GM18858 (cell line): Measurements from ENCODE around the gene RPL18.
"Not testable (repeated sequence)": the region's sequence is repeated elsewhere in the genome, so short reads cannot be mapped to it uniquely, and the experiment has no call there.

ENCODE experiments used
- ATAC-seq: cut with Tn5 transposase; IDR thresholded peaks from one replicate; pipeline ENCODE4 v1.9.1; 2021; ENCODE audit not compliant: unreplicated experiment

RPL18 gene

GRCh38 chr19:48618916-48619691 lies at the start of gene RPL18, which contains the start of gene SPHK2:
Gene RPL18, minus strand, starts transcription at chr19:48619178. Its CDS starts 35 bp downstream, at chr19:48619143.
Gene SPHK2, plus strand, starts transcription at chr19:48619506. Its CDS starts 1,009 bp downstream, at chr19:48620515.
- peak; percentile 76 for ATAC-seq

GRCh38 chr19:48668761-48669160 lies 49.8 kb upstream of the RPL18 start:
- no peak for ATAC-seq

DNA sequence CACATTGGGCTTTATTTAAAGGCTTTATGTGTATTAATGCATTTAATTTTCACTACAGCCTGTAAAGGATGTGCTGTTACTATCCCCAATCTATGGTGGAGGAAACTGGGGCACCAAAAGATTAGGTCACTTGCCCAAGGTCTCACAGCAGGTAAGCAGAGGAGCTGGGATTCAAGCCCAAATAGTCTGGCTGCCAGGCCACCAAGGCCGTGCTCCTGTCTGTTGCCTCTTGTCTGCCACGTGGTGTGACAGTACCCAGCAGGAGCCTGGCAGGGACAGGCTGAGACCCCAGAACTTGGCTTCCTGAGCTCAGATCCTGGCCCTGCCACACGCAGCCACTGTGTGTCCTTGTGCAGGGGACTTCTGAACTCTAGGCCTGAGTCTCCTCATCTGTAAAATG lies 49.4 kb upstream of the RPL18 start:
- no peak for ATAC-seq

- ATAC-seq, result no peak
These were observed 46.8 kb upstream of the RPL18 start for GRCh38 chr19:48665786-48666185.

- no peak for ATAC-seq
These were observed 45.5 kb upstream of the RPL18 start for GRCh38 chr19:48664476-48664875.

- no peak for ATAC-seq
These were observed 44.7 kb upstream of the RPL18 start for GRCh38 chr19:48663667-48664066.

- no peak for ATAC-seq
These were observed 42.7 kb upstream of the RPL18 start for GRCh38 chr19:48661711-48662090.

- peak; percentile 53 for ATAC-seq
These were observed 42.1 kb upstream of the RPL18 start for GRCh38 chr19:48660852-48661710.

DNA sequence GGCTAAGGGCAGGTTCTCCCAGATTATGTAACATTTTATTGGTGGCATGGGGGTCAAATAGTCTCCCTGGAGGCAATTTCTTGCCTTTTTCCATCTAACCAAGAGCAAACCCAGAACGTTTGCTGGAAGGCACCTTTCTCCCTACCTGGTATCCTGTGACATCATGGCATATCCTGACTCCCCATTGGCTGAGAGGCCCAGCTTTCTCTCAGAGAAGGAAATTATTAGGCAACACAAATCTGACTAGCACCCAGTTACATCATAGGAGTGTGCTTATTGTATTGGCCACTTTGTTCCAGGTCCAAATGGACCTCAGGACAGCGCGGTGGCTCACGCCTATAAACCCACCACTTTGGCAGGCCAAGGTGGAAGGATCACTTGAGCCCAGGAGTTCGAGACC lies 40.8 kb upstream of the RPL18 start:
- no peak for ATAC-seq

DNA sequence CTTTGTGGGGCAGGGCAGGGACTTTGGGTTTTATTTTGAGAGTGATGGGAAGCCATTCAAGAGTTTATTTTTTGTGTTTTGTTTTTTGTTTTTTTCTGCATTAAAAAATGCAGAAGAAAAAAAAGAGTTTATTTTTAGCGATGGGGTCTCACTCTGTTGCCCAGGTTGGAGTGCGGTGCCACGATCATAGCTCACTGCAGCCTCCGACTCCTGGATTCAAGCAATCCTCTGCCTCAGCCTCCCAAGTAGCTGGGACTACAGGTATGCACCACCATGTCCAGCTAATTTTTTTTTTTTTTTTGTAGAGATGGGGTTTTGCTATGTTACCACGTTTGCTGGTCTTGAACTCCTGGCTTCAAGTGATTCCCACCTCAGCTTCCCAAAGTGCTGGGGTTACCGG lies 39.5 kb upstream of the RPL18 start:
- ATAC-seq, result no peak

- ATAC-seq, result not testable (repeated sequence)
These were observed 38.9 kb upstream of the RPL18 start for GRCh38 chr19:48657828-48658227.

DNA sequence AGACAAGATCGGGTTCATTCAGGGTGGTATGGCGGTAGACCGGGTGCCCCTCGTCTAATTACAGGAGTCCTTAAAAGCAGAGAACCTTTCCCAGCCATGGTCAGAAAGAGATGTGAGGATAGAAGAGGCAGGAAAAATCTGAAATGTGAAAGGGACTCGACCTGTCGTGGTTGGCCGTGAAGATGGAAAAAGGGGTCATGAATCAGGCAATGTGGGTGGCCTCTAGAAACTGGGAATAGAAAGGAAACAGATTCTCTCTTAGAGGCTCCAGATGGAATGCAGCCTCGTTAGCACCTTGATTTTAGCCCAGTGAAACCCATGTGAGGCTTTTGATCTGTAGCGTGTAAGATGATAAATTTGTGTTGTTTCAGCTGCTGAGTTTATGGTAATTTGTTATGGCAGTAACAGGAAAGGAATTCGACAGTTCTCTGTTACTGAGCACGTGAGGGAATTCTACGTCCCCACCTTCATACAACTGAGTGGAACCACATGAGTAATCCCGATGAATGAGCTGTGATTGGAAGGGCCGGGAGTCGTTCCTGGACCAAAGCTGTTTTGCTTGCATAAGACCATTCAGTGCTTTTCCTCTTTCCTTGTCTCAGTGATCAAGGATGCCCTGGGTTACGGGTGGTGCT lies 38.0 kb upstream of the RPL18 start:
- ATAC-seq, result no peak

DNA sequence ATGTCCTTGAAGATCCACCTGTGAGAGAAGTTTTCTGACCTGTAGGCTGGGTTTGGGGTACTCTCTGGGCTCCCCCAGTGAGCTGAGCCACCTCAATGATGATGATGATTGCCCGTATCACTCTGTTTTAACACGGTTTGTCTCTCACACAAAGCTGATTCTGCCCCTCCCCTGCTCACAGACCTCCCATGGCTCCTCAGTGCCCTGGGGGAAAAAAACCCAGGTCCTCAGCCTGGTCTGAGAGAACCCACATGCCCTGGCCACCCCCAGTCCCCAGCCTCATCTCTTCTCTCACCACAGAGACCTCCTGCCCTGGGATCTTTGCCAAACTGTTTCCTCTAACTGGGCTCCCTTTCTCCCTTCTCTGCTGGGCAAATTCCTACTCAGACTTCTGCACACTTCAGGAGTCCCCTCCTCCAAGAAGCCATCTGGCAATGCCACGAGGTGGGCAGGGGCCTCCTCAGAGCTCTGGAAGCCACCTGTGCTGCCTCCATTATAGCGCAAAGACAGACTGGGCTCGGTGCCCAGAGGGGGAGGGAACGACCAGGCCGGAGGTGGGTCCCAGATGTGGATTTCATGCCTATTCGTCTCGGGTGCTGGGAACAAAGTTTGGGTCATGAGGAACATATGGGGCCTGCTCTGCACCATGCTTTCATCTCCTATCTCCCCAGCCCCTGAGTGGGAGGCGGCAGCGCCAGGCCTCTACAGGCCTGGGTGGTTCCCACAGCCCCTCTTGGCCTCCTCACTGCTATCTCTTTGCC lies 35.5 kb upstream of the RPL18 start:
- no peak for ATAC-seq

- ATAC-seq, result no peak
These were observed 32.7 kb upstream of the RPL18 start for GRCh38 chr19:48651683-48652048.

DNA sequence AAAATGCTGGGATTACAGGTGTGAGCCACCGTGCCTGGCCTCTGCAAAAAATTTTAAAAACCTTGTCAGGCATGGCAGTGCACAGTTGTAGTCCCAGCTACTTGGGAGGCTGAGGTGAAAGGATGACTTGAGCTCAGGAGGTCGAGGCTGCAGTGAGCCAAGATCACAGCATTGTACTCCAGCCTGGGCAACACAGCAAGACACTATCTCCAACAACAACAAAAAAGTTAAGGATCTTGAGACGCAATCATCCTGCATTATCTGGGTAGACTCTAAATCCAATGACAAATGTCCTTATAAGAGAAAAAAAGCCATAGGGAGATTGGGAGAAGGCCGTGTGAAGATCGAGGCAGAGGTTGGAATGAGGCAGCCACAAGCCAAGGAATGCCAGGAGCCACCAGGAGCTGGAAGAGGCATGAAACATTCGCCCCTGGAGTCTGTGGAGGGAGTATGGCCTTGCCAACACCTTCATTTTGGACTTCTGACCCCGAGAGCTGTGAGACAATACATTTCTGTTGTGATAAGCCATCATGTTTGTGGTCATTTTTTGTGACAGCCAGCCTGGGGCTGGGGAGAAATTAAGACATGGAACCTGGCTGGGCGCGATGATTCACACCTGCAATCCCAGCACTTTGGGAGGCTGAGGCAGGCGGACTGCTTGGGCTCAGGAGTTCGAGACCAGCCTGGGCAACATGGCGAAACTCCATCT lies 32.1 kb upstream of the RPL18 start:
- ATAC-seq, result no peak

DNA sequence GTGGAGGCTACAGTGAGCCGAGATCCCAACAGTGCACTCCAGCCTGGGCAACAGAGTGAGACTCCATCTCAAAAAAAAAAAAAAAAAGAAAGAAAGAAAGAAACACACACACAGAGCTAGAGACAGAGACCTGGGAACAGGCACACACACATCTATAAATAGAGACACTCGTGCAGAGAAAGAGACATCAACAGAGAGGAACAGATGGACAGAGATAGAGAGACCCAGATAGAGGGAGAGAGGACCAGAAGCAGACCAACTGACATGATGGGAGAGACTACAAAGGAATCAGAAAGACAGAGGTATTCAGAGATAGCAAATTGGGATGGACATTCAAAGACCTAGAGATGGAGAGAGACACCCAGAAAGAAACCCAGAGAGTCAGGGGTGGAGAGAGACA lies 29.2 kb upstream of the RPL18 start:
- no peak for ATAC-seq

GRCh38 chr19:48646722-48647216 lies 27.8 kb upstream of the RPL18 start:
- no peak for ATAC-seq

- ATAC-seq, result peak; percentile 47
These were observed 27.2 kb upstream of the RPL18 start, which contains the start of gene CA11 for GRCh38 chr19:48646001-48646721. Gene CA11, minus strand, starts transcription at chr19:48646187. Its CDS starts 555 bp downstream, at chr19:48645632.

DNA sequence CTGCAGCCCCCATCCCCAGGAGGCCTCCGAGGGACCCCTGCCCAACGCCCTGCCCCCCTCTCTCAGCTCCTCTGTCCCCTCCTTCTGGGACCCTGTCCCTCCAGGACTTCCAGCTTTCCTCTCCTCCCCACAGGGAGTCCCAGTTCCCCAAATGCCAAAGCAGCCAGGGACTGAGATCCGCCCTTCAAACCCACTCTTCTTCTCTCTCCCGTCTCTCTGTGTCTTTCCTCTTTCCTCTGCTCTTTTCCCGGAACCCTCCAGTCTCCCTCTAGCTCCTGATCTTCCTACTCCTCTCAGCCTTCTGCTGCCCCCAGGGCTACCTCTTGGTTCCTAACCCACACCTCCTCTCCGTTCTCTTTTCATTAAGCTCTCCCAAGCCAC lies 26.6 kb upstream of the RPL18 start:
- no peak for ATAC-seq
